ENCODE measurements around the gene FAF2.

FAF2 gene

GRCh38 chr5:176447978-176448608, at the start of gene FAF2:
FAF2 (plus strand) TSS chr5:176448385; CDS start chr5:176448408, 23 bp downstream.
- TF ChIP-seq GATA3 (IDR thresholded peaks at IDR 0.05; ENCODE audit: low read depth, low read length) (no peak), GATA2 (IDR thresholded peaks at IDR 0.05; ENCODE audit: low read depth, low read length) (no peak)

- TF ChIP-seq GATA3 (IDR thresholded peaks at IDR 0.05; ENCODE audit: low read depth, low read length) = no peak
- TF ChIP-seq GATA2 (IDR thresholded peaks at IDR 0.05; ENCODE audit: low read depth, low read length) = no peak
These were observed 47.6 kb upstream of the FAF2 start for GRCh38 chr5:176400382-176401156.

- TF ChIP-seq GATA3 (IDR thresholded peaks at IDR 0.05; ENCODE audit: low read depth, low read length) = no peak
- no peak for TF ChIP-seq GATA2 (IDR thresholded peaks at IDR 0.05; ENCODE audit: low read depth, low read length)
These were observed 46.6 kb upstream of the FAF2 start for GRCh38 chr5:176401281-176402205.

- no peak for TF ChIP-seq GATA2 (IDR thresholded peaks at IDR 0.05; ENCODE audit: low read depth, low read length)
- no peak for TF ChIP-seq GATA3 (IDR thresholded peaks at IDR 0.05; ENCODE audit: low read depth, low read length)
These were observed 42.3 kb upstream of the FAF2 start for GRCh38 chr5:176405656-176406435.

GRCh38 chr5:176406436-176407052, 41.6 kb upstream of the FAF2 start:
- TF ChIP-seq GATA2 (IDR thresholded peaks at IDR 0.05; ENCODE audit: low read depth, low read length) = no peak
- no peak for TF ChIP-seq GATA3 (IDR thresholded peaks at IDR 0.05; ENCODE audit: low read depth, low read length)

- TF ChIP-seq GATA3 (IDR thresholded peaks at IDR 0.05; ENCODE audit: low read depth, low read length) (no peak), GATA2 (IDR thresholded peaks at IDR 0.05; ENCODE audit: low read depth, low read length) (no peak)
These were observed 40.5 kb upstream of the FAF2 start for GRCh38 chr5:176407456-176408251.

- no peak for TF ChIP-seq GATA2 (IDR thresholded peaks at IDR 0.05; ENCODE audit: low read depth, low read length)
- TF ChIP-seq GATA3 (IDR thresholded peaks at IDR 0.05; ENCODE audit: low read depth, low read length) = no peak
These were observed 39.6 kb upstream of the FAF2 start for GRCh38 chr5:176408590-176408989.

GRCh38 chr5:176409765-176410164, 38.4 kb upstream of the FAF2 start:
- TF ChIP-seq GATA2 (IDR thresholded peaks at IDR 0.05; ENCODE audit: low read depth, low read length) (no peak), GATA3 (IDR thresholded peaks at IDR 0.05; ENCODE audit: low read depth, low read length) (no peak)

- TF ChIP-seq GATA2 (IDR thresholded peaks at IDR 0.05; ENCODE audit: low read depth, low read length) (no peak), GATA3 (IDR thresholded peaks at IDR 0.05; ENCODE audit: low read depth, low read length) (no peak)
These were observed 37.6 kb upstream of the FAF2 start for GRCh38 chr5:176410486-176411180.

- TF ChIP-seq GATA2 (IDR thresholded peaks at IDR 0.05; ENCODE audit: low read depth, low read length) (no peak), GATA3 (IDR thresholded peaks at IDR 0.05; ENCODE audit: low read depth, low read length) (no peak)
These were observed 35.5 kb upstream of the FAF2 start for GRCh38 chr5:176412517-176413254.

- TF ChIP-seq GATA2 (IDR thresholded peaks at IDR 0.05; ENCODE audit: low read depth, low read length) (no peak), GATA3 (IDR thresholded peaks at IDR 0.05; ENCODE audit: low read depth, low read length) (no peak)
These were observed 35.0 kb upstream of the FAF2 start for GRCh38 chr5:176413255-176413565.
